K562 (cell line): ENCODE data around the gene ARID3B. TPM values are rescaled to one million over a fixed set of nuclear protein-coding genes. Genes with fewer than 3 reads are reported as not detected.

Source experiments
- ATAC-seq: fragments of 200-7000 bp; cut with Tn5 transposase; 3 replicates; pipeline ENCODE4 v1.9.1; 2020; ENCODE audit warnings: moderate library complexity
- BruUV-seq: library from RNA; stranded (reverse); fragments of 400-500 nt; replicated peaks from 2 replicates; lab custom pipeline; 2021; lab: Mats Ljungman, UMichigan
- CTCF ChIA-PET: fragments of 300-600 bp; formaldehyde crosslinking; extraction: SDS; loops from one replicate; lab custom pipeline; 2021; ENCODE audit warnings: low intra/inter-chr PET ratio; lab: Yijun Ruan, JAX
- POLR2A ChIA-PET: fragments of 300-600, 350-650 bp; sonication (Branson Sonifier 250); formaldehyde crosslinking; extraction: SDS; loops from one replicate; lab custom pipeline; 2021; ENCODE audit warnings: antibody characterized with exemption, inconsistent platforms; lab: Yijun Ruan, JAX
- DNase-seq, 4 experiments: peaks; one replicate each; pipeline versions ENCODE4 v3.0.0 to v3.0.0-alpha.2; 2011 to 2018; ENCODE audit warnings: low spot score in 3 of 4, mixed read lengths in 3 of 4; ENCODE audit errors: extremely low read depth in 1 of 4
- FAIRE-seq: peaks from 2 replicates; lab custom pipeline; 2011; peaks lifted over from hg19 to GRCh38; lab: Jason Lieb, UNC
- H2AFZ ChIP-seq: 2 replicates; pipeline ENCODE4 v1.6.0; 2011; ENCODE audit warnings: low read depth, low read length, control low read depth, inconsistent platforms
- H3K27ac ChIP-seq: fragments of 200-600 bp; 3 replicates; pipeline ENCODE4 v1.8.0; 2011; ENCODE audit warnings: low read depth, mild to moderate bottlenecking, control low read depth, inconsistent platforms, low read length, moderate library complexity, mixed read lengths; ENCODE audit errors: extremely low read depth
- H3K27me3 ChIP-seq, 2 experiments: fragments of 300-600 bp in 1 of 2; 2 replicates in 1 of 2; 3 replicates in 1 of 2; pipeline versions ENCODE4 v1.6.0 to v1.8.0; 2011; ENCODE audit warnings: inconsistent platforms in 2 of 2, low read length in 2 of 2, mild to moderate bottlenecking in 1 of 2, mixed read lengths in 1 of 2, moderate library complexity in 1 of 2; ENCODE audit not compliant: control insufficient read depth in 2 of 2, insufficient read depth in 2 of 2
- H3K36me3 ChIP-seq: fragments of 300-600 bp; 3 replicates; pipeline ENCODE4 v1.8.0; 2011; ENCODE audit warnings: mild to moderate bottlenecking, low read length, inconsistent platforms; ENCODE audit not compliant: control insufficient read depth, insufficient read depth
- H3K4me1 ChIP-seq, 2 experiments: fragments of 200-600 bp in 1 of 2; replicated peaks in 1 of 2; 2 replicates in 1 of 2; 3 replicates in 1 of 2; pipeline versions ENCODE4 v1.5.1 to v1.8.0; 2011; ENCODE audit warnings: inconsistent platforms in 2 of 2, low read length in 2 of 2, mild to moderate bottlenecking in 1 of 2, mixed read lengths in 1 of 2, moderate library complexity in 1 of 2; ENCODE audit not compliant: control insufficient read depth in 2 of 2, insufficient read depth in 2 of 2
- H3K4me2 ChIP-seq: 2 replicates; pipeline ENCODE4 v1.6.1; 2011; ENCODE audit warnings: low read length, control low read depth, inconsistent platforms, mixed read lengths; ENCODE audit not compliant: insufficient read depth
- H3K4me3 ChIP-seq: fragments of 200-600 bp; sonication (generic), shearing (Covaris generic); 2 replicates; pipeline ENCODE4 v1.5.1; 2016; ENCODE audit warnings: control low read depth, inconsistent platforms
- H3K79me2 ChIP-seq: fragments of 200-600 bp; 3 replicates; pipeline ENCODE4 v1.8.0; 2011; ENCODE audit warnings: low read length, inconsistent platforms; ENCODE audit not compliant: control insufficient read depth, insufficient read depth
- H3K9ac ChIP-seq, 2 experiments: 2 replicates each; pipeline versions ENCODE4 v1.6.0 to v1.6.1; 2011; ENCODE audit warnings: low read depth in 2 of 2, low read length in 2 of 2, control low read depth in 1 of 2, inconsistent platforms in 1 of 2, mild to moderate bottlenecking in 1 of 2, mixed read lengths in 1 of 2; ENCODE audit not compliant: insufficient read depth in 1 of 2
- H3K9me1 ChIP-seq: one replicate; pipeline ENCODE4 v1.6.0; 2011; ENCODE audit warnings: inconsistent platforms, mild to moderate bottlenecking, low read length, moderate library complexity; ENCODE audit not compliant: control insufficient read depth, insufficient read depth
- H3K9me3 ChIP-seq: replicated peaks from 2 replicates; pipeline ENCODE4 v1.5.1; 2011; ENCODE audit warnings: low read depth, low read length, inconsistent platforms; ENCODE audit not compliant: control insufficient read depth, insufficient read depth
- H4K20me1 ChIP-seq: replicated peaks from 2 replicates; pipeline ENCODE4 v1.6.1; 2011; ENCODE audit warnings: low read length, inconsistent platforms, mixed read lengths; ENCODE audit not compliant: control insufficient read depth, insufficient read depth
- CBFA2T3 ChIP-seq: fragments of 450-650 bp; IDR thresholded peaks from 2 replicates; pipeline ENCODE4 v1.6.1; 2017
- EGR1 ChIP-seq: fragments of 450-650 bp; conservative IDR thresholded peaks from 2 replicates; pipeline ENCODE4 v1.6.1; 2017; ENCODE audit warnings: mild to moderate bottlenecking
- ELF1 ChIP-seq: fragments of 200-800 bp; sonication (Bioruptor generic); IDR thresholded peaks from 2 replicates; pipeline ENCODE4 v1.6.1; 2016; ENCODE audit warnings: missing genetic modification characterization, missing compliant biosample characterization
- LEF1 ChIP-seq: fragments of 450-650 bp; IDR thresholded peaks from 2 replicates; pipeline ENCODE4 v1.6.1; 2016; ENCODE audit warnings: mild to moderate bottlenecking
- NFE2L1 ChIP-seq: fragments of 450-650 bp; IDR thresholded peaks from 2 replicates; pipeline ENCODE4 v1.6.1; 2016; ENCODE audit warnings: missing genetic modification characterization, low read depth, mild to moderate bottlenecking, missing compliant biosample characterization, moderate library complexity, borderline replicate concordance
- WGBS: fragments of 100-300 bp; shearing (Covaris generic); methylation state at CpG from one replicate; pipeline ENCODE4 v1.1.6; 2016; ENCODE audit warnings: low coverage, mixed read lengths; ENCODE audit not compliant: insufficient coverage; ENCODE audit errors: missing lambda C conversion rate; 5-methylcytosine and 5-hydroxymethylcytosine counted together
- in situ Hi-C: fragments of 300-500 bp; cut with MboI; formaldehyde crosslinking; loops from 4 replicates; pipeline ENCODE4 v1.15.0; 2018; ENCODE audit warnings: inconsistent platforms, mixed read lengths
- intact Hi-C: fragments of 100-400 bp; cut with micrococcal nuclease; formaldehyde crosslinking; loops from 2 replicates; pipeline ENCODE4 v1.14.2; 2022
- polyA plus RNA-seq, 8 experiments: library from polyadenylated mRNA; depleted of rRNA in 4 of 8; stranded (reverse) in 5 of 8; unstranded in 3 of 8; fragments of >200 nt; fragmentation: Nextera tagmentation in 2 of 8; fragmentation: Illumina TruSeq in 1 of 8; extraction: Ambion mirVana in 2 of 8; extraction: Trizol in 1 of 8; gene quantifications; 2 replicates each; pipeline versions ENCODE4 v1.2.1 to v1.2.3, GENCODE V29; 2011 to 2014; ENCODE audit warnings: inconsistent platforms in 1 of 8, missing spikeins in 1 of 8
- total RNA-seq, 7 experiments: library from RNA; depleted of rRNA in 6 of 7; stranded (reverse); fragments of >200 nt in 6 of 7; fragmentation: Illumina TruSeq in 2 of 7; extraction: Trizol in 2 of 7; gene quantifications; 2 replicates each; pipeline versions ENCODE4 v1.2.1 to v1.2.3, GENCODE V29; 2011 to 2021; ENCODE audit warnings: low replicate concordance in 1 of 7
- TF ChIP-seq, protein P1 (sequence below): fragments of 450-650 bp; IDR thresholded peaks from 2 replicates; pipeline ENCODE4 v1.6.1; 2016; ENCODE audit warnings: mild to moderate bottlenecking
- TF ChIP-seq, protein P2 (sequence below): fragments of 450-650 bp; IDR thresholded peaks from 2 replicates; pipeline ENCODE4 v1.6.1; 2016
- TF ChIP-seq, protein P3 (sequence below), 2 experiments: fragments of 450-650 bp; conservative IDR thresholded peaks; 2 replicates each; pipeline ENCODE4 v1.6.1; 2017; ENCODE audit warnings: mild to moderate bottlenecking in 2 of 2, moderate library complexity in 2 of 2

The ARID3B gene
- total and polyA plus RNA-seq, 9 of the 15 experiments (the other 6 are each of a cell fraction or from before 2014, with no cell fraction given): 0.32 to 15.1 (median 7.1) TPM

DNA sequence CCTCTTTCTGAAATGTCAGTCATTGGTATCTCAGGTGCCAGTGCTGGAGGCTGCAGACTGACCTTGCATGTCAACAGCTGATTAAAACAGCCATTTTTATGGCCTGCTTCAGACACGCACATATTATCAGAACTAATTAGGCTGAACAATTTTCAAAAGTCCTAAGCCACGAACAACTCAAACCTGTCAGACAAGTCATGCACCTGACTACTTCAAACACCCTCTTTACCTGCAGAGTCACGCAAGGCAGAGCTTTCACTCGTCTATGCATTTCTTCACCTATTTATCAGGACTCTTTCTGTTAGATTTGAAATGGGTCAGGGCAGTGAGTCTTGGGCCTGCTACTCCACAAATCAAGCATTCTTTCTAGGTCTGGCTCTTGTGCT is 101.3 kb downstream of the ARID3B start (continued):
- TF ChIP-seq, protein P1, sequence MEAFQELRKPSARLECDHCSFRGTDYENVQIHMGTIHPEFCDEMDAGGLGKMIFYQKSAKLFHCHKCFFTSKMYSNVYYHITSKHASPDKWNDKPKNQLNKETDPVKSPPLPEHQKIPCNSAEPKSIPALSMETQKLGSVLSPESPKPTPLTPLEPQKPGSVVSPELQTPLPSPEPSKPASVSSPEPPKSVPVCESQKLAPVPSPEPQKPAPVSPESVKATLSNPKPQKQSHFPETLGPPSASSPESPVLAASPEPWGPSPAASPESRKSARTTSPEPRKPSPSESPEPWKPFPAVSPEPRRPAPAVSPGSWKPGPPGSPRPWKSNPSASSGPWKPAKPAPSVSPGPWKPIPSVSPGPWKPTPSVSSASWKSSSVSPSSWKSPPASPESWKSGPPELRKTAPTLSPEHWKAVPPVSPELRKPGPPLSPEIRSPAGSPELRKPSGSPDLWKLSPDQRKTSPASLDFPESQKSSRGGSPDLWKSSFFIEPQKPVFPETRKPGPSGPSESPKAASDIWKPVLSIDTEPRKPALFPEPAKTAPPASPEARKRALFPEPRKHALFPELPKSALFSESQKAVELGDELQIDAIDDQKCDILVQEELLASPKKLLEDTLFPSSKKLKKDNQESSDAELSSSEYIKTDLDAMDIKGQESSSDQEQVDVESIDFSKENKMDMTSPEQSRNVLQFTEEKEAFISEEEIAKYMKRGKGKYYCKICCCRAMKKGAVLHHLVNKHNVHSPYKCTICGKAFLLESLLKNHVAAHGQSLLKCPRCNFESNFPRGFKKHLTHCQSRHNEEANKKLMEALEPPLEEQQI: no peak
- TF ChIP-seq CBFA2T3: peak; percentile 38
- TF ChIP-seq, protein P2, sequence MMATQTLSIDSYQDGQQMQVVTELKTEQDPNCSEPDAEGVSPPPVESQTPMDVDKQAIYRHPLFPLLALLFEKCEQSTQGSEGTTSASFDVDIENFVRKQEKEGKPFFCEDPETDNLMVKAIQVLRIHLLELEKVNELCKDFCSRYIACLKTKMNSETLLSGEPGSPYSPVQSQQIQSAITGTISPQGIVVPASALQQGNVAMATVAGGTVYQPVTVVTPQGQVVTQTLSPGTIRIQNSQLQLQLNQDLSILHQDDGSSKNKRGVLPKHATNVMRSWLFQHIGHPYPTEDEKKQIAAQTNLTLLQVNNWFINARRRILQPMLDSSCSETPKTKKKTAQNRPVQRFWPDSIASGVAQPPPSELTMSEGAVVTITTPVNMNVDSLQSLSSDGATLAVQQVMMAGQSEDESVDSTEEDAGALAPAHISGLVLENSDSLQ: 0 out of 2 replicates have a peak, but pooled peaks have one; percentile 7

DNA sequence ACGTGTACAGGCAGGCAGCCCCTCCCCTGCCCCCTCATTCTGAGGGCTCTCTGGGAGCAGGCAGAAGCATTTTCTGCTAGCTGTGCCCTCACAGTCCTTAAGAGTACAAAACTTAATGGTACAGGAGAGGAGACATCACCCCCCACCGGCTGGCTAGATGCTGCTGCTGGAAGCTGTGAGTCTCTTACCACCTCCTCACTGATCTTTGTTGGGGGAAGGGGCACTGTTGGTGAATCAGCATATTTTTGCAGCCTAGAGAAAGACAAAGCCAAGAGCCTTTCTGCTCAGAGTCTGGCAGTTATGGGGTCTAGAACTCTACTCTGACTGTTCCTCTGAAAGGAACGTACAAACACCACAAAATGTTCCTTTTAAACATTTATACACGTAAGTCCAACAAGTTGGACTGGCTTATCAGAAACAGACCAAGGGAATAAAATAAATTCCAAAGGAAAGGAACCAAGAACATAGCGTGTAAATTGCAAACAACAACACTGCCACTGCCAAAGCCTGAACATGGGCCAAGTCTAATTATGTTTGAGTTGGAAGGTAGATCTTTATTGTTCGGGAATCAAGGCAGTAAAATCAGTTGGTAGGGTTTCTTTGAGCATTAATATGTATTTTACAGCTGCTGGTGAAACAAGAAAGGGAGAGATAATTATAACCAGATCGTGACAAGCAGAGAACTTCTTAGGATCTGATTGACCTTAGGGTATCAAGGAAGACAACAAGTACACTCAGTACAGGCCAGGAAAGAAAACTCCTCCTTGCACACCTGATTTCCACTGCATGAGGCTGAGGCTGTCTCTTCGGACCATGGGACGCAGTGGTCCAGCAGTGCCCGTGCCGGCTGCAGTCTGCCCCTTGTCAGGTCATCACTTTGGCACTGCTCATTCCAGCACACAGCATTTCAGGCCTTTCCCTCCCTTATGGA is 102.0 kb downstream of the ARID3B start:
- peak overlapping the region; percentile 63 for H3K27ac ChIP-seq
- DNase-seq (peak; percentile 43 to 73 (median 60)), ATAC-seq (peak; percentile 89), FAIRE-seq (peak; percentile 93)
- H2AFZ ChIP-seq: no peak overlapping the region
- no peak overlapping the region for H3K4me3 ChIP-seq
- no peaks in the 10 kb centered on the region for H3K27me3 ChIP-seq
- 31% methylated on average over 11 of the region's 11 CpGs for WGBS
- no peaks in the 10 kb centered on the region for H3K9me3 ChIP-seq
- H3K4me1 ChIP-seq: peaks cover 8 to 25% of the 10 kb centered on the region in 2 experiments; a peak in 3 of 5 replicates
- ChIA-PET CTCF (interaction anchor here (0.6 kb wide), 1 partner anchor 126 kb away, joined by 3 read pairs; no protein-coding TSS in a partner anchor), POLR2A (interaction anchor here (0.8 to 3.4 kb wide), 2 partner anchors 11 to 254 kb away, joined by 3 to 16 read pairs; no protein-coding TSS in a partner anchor)
- in situ Hi-C loops (no loop called here), intact Hi-C loops (no loop called here)
- peak overlapping the region; percentile 13 for H3K4me2 ChIP-seq
- H3K9ac ChIP-seq: peak overlapping the region; percentile 28 to 31; a peak in 3 of 4 replicates
- peaks cover 11% of the 10 kb centered on the region; the same call in 1 of the 2 replicates for H4K20me1 ChIP-seq
- peaks cover 26% of the 10 kb centered on the region; the same call in 2 of the 3 replicates for H3K36me3 ChIP-seq
- BruUV-seq: no TSS peak
- H3K79me2 ChIP-seq: peaks cover 10% of the 10 kb centered on the region; the same call in 2 of the 3 replicates
- no peaks in the 10 kb centered on the region for H3K9me1 ChIP-seq
- TF ChIP-seq, protein P3, sequence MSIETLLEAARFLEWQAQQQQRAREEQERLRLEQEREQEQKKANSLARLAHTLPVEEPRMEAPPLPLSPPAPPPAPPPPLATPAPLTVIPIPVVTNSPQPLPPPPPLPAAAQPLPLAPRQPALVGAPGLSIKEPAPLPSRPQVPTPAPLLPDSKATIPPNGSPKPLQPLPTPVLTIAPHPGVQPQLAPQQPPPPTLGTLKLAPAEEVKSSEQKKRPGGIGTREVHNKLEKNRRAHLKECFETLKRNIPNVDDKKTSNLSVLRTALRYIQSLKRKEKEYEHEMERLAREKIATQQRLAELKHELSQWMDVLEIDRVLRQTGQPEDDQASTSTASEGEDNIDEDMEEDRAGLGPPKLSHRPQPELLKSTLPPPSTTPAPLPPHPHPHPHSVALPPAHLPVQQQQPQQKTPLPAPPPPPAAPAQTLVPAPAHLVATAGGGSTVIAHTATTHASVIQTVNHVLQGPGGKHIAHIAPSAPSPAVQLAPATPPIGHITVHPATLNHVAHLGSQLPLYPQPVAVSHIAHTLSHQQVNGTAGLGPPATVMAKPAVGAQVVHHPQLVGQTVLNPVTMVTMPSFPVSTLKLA (conservative IDR thresholded peaks at IDR 0.05): no peak
- TF ChIP-seq NFE2L1 (tag) (peak; percentile 15; the same call in 1 of the 2 replicates), EGR1 (peak; percentile 18; the same call in 1 of the 2 replicates), LEF1 (peak; percentile 33; the same call in 1 of the 2 replicates), ELF1 (no peak)
